Karpas-422 (cell line): Measurements from ENCODE around the gene ATF7IP2. TPM values are rescaled to one million over a fixed set of nuclear protein-coding genes. Genes with fewer than 3 reads are reported as not detected.
"Not testable (repeated sequence)": the region's sequence is repeated elsewhere in the genome, so short reads cannot be mapped to it uniquely, and the experiment has no call there.

Experiments
- DNase-seq: peaks from one replicate; pipeline ENCODE4 v3.0.0-alpha.2; 2015
- H2AFZ ChIP-seq: fragments of 200-600 bp; sonication (generic); 2 replicates; pipeline ENCODE4 v1.6.1; 2014; ENCODE audit warnings: antibody characterized with exemption, low read length, mixed read lengths
- H3K27ac ChIP-seq: fragments of 200-600 bp; sonication (generic); 2 replicates; pipeline ENCODE4 v1.5.1; 2014; ENCODE audit warnings: mild to moderate bottlenecking, low read length, moderate library complexity
- H3K27me3 ChIP-seq: fragments of 200-600 bp; sonication (generic); 2 replicates; pipeline ENCODE4 v1.6.1; 2014; ENCODE audit warnings: low read length, mixed read lengths
- H3K36me3 ChIP-seq: fragments of 200-600 bp; sonication (generic); 2 replicates; pipeline ENCODE4 v1.6.1; 2014; ENCODE audit warnings: low read length, mixed read lengths; ENCODE audit not compliant: insufficient read depth
- H3K4me1 ChIP-seq: fragments of 200-600 bp; sonication (generic); 2 replicates; pipeline ENCODE4 v1.6.1; 2014; ENCODE audit warnings: mild to moderate bottlenecking, low read length, mixed read lengths
- H3K4me2 ChIP-seq: fragments of 200-600 bp; sonication (generic); 2 replicates; pipeline ENCODE4 v1.6.1; 2014; ENCODE audit warnings: low read length, low read depth, mild to moderate bottlenecking; ENCODE audit not compliant: poor library complexity, severe bottlenecking
- H3K4me3 ChIP-seq: fragments of 200-600 bp; sonication (generic); 2 replicates; pipeline ENCODE4 v1.5.1; 2014; ENCODE audit warnings: mild to moderate bottlenecking, antibody characterized with exemption, low read length, mixed read lengths
- H3K79me2 ChIP-seq: fragments of 200-600 bp; sonication (generic); 2 replicates; pipeline ENCODE4 v1.6.1; 2014; ENCODE audit warnings: mild to moderate bottlenecking, low read length, mixed read lengths
- H3K9ac ChIP-seq: fragments of 200-600 bp; sonication (generic); 2 replicates; pipeline ENCODE4 v1.6.0; 2014; ENCODE audit warnings: low read length
- H3K9me2 ChIP-seq: fragments of 200-600 bp; sonication (generic), shearing (Covaris generic); replicated peaks from 2 replicates; pipeline ENCODE4 v1.6.0; 2014; ENCODE audit warnings: mild to moderate bottlenecking, low read length, moderate library complexity; ENCODE audit not compliant: insufficient read depth
- H3K9me3 ChIP-seq: fragments of 300-700, 200-600 bp; sonication (generic); 2 replicates; pipeline ENCODE4 v1.6.1; 2014; ENCODE audit warnings: low read length, mixed read lengths
- H4K20me1 ChIP-seq: fragments of 200-600 bp; sonication (generic); 2 replicates; pipeline ENCODE4 v1.6.1; 2014; ENCODE audit warnings: mild to moderate bottlenecking, antibody characterized with exemption, low read length, low read depth; ENCODE audit not compliant: insufficient read depth
- total RNA-seq: library from RNA; depleted of rRNA; stranded (reverse); fragments of >200 nt; shearing (Covaris generic); gene quantifications from 2 replicates; pipeline ENCODE4 v1.2.3, GENCODE V29; 2014; ENCODE audit warnings: low replicate concordance

Gene ATF7IP2
- total RNA-seq, 1 experiment from 2014 or later, result 57.3 TPM

GRCh38 chr16:10447289-10447688 is 61.4 kb downstream of the ATF7IP2 start:
- Histone ChIP-seq H3K9me3 (peaks cover 15% of the 10 kb centered on the region), H4K20me1 (no peaks in the 10 kb centered on the region), H3K4me3 (no peak overlapping the region), H2AFZ (no peak overlapping the region), H3K27ac (no peak overlapping the region), H3K4me1 (no peaks in the 10 kb centered on the region), H3K4me2 (no peak overlapping the region), H3K27me3 (no peaks in the 10 kb centered on the region), H3K9me2 (no peaks in the 10 kb centered on the region), H3K9ac (no peak overlapping the region), H3K36me3 (peaks cover 49% of the 10 kb centered on the region), H3K79me2 (no peaks in the 10 kb centered on the region)
- no peak for DNase-seq

DNA sequence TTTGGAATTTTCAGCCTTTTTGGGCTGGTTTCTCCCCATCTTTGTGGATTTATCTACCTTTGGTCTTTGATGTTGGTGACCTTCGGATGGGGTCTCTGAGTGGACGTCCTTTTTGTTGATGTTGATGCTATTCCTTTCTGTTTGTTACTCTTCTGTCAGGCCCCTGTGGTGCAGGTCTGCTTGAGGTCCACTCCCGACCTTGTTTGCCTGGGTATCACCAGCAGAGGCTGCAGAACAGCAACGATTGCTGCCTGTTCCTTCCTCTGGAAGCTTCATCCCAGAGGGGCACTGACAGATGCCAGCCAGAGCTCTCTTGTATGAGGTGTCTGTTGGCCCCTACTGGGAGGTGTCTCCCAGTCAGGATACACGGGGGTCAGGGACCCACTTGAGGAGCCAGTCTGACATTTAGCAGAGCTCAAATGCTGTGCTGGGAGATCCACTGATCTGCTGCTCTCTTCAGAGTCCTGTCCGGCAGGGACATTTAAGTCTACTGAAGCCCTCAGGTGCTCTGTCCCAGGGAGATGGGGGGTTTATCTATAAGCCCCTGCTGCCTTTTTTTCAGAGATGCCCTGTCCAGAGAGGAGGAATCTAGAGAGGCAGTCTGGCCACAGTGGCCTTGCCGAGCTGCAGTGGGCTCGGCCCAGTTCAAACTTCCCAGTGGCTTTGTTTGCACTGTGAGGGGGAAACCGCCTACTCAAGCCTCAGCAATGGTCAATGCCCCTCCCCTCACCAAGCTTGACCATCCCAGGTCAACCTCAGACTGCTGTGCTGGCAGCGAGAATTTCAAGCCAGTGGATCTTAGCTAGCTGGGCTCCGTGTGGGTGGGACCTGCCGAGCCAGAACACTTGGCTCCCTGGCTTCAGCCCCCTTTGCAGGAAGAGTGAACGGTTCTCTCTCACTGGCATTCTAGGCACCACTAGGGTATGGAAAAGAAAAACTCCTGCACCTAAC is 66.6 kb downstream of the ATF7IP2 start:
- H3K4me1 ChIP-seq, H3K9me2 ChIP-seq, H4K20me1 ChIP-seq, H3K36me3 ChIP-seq, H3K79me2 ChIP-seq, H3K27me3 ChIP-seq, H3K4me3 ChIP-seq, H3K9ac ChIP-seq, H2AFZ ChIP-seq, H3K27ac ChIP-seq, H3K9me3 ChIP-seq, H3K4me2 ChIP-seq, DNase-seq: not testable (repeated sequence)

- H3K4me2 ChIP-seq, result no peak overlapping the region
- no peak overlapping the region for H3K9ac ChIP-seq
- H3K79me2 ChIP-seq, result no peaks in the 10 kb centered on the region
Observed at GRCh38 chr16:10453159-10453510, 67.3 kb downstream of the ATF7IP2 start.

DNA sequence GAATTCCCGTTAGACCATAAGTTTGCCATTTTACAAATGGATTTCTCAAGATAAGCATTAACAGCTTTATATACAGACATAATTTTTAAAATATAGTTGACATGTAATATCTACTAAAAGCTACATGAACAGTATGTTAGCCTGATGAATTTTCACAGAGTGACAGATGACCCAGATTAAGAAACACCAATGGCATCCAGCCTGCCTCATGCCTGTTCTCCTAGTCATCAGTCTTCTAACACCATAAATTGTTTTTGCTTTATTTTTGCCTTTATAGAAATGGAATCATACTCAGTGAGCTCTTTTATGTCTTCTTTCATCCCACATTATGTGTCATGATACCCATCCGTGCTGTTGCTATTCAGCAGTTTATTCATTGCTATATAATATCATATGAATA is 80.0 kb downstream of the ATF7IP2 start:
- H3K36me3 ChIP-seq, result 0 out of 2 replicates have a peak, but pooled peaks cover 4% of the 10 kb centered on the region
- H4K20me1 ChIP-seq, result no peaks in the 10 kb centered on the region
- H3K27ac ChIP-seq, result no peak overlapping the region
- no peaks in the 10 kb centered on the region for H3K27me3 ChIP-seq
- H3K9me2 ChIP-seq, result no peaks in the 10 kb centered on the region
- H3K9ac ChIP-seq, result no peak overlapping the region
- no peak overlapping the region for H3K4me3 ChIP-seq
- H2AFZ ChIP-seq, result no peak overlapping the region
- H3K79me2 ChIP-seq, result no peaks in the 10 kb centered on the region
- H3K9me3 ChIP-seq, result no peaks in the 10 kb centered on the region
- H3K4me2 ChIP-seq, result no peak overlapping the region
- DNase-seq, result no peak
- no peaks in the 10 kb centered on the region for H3K4me1 ChIP-seq

More at GRCh38 chr16:10453159-10453510, 67.3 kb downstream of the ATF7IP2 start:
- DNase-seq, result no peak
- no peaks in the 10 kb centered on the region for H3K4me1 ChIP-seq
- H3K27ac ChIP-seq, result no peak overlapping the region
- no peak overlapping the region for H3K4me3 ChIP-seq
- no peaks in the 10 kb centered on the region for H3K27me3 ChIP-seq
- no peaks in the 10 kb centered on the region for H4K20me1 ChIP-seq
- H3K36me3 ChIP-seq, result no peaks in the 10 kb centered on the region; the same call in 1 of the 2 replicates
- no peaks in the 10 kb centered on the region for H3K9me2 ChIP-seq
- no peak overlapping the region for H2AFZ ChIP-seq
- no peaks in the 10 kb centered on the region for H3K9me3 ChIP-seq

GRCh38 chr16:10466313-10466712 is 80.5 kb downstream of the ATF7IP2 start:
- no peak for DNase-seq
- no peaks in the 10 kb centered on the region for H3K9me3 ChIP-seq
- H3K27me3 ChIP-seq, result no peaks in the 10 kb centered on the region
- H3K4me3 ChIP-seq, result no peak overlapping the region
- H3K9ac ChIP-seq, result no peak overlapping the region
- no peaks in the 10 kb centered on the region for H3K79me2 ChIP-seq
- H3K9me2 ChIP-seq, result no peaks in the 10 kb centered on the region
- H3K27ac ChIP-seq, result no peak overlapping the region
- no peak overlapping the region for H3K4me2 ChIP-seq
- H3K36me3 ChIP-seq, result 0 out of 2 replicates have a peak, but pooled peaks cover 4% of the 10 kb centered on the region
- no peaks in the 10 kb centered on the region for H4K20me1 ChIP-seq
- H2AFZ ChIP-seq, result no peak overlapping the region
- no peaks in the 10 kb centered on the region for H3K4me1 ChIP-seq

- Histone ChIP-seq H3K4me3 (no peak overlapping the region), H3K4me2 (no peak overlapping the region), H3K9me2 (no peaks in the 10 kb centered on the region)
Observed at GRCh38 chr16:10466861-10467260, 81.0 kb downstream of the ATF7IP2 start.

DNA sequence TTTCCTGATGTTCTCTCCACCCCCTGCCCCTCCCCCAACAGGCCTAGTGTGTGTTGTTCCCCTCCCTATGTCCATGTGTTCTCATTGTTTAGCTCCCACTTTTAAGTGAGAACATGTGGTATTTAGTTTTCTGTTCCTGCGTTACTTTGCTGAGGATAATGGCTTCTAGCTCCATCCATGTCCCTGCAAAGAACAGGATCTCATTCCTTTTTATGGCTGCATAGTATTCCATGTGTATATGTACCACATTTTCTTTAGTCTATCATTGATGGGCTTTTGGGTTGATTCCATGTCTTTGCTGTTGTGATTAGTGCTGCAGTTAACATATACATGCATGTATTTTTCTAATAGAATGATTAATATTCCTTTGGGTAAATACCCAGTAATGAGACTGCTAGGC is 90.8 kb downstream of the ATF7IP2 start:
- not testable (repeated sequence) for H3K79me2 ChIP-seq, H4K20me1 ChIP-seq, H3K9me2 ChIP-seq, H3K27ac ChIP-seq, H3K4me2 ChIP-seq, H2AFZ ChIP-seq, H3K4me1 ChIP-seq, DNase-seq, H3K9ac ChIP-seq, H3K9me3 ChIP-seq, H3K27me3 ChIP-seq, H3K4me3 ChIP-seq
- peaks cover 17% of the 10 kb centered on the region for H3K36me3 ChIP-seq

More at GRCh38 chr16:10466861-10467260, 81.0 kb downstream of the ATF7IP2 start:
- H4K20me1 ChIP-seq, result no peaks in the 10 kb centered on the region
- H3K36me3 ChIP-seq, result 0 out of 2 replicates have a peak, but pooled peaks cover 4% of the 10 kb centered on the region
- no peaks in the 10 kb centered on the region for H3K79me2 ChIP-seq
- no peak for DNase-seq
- H3K27ac ChIP-seq, result no peak overlapping the region
- no peaks in the 10 kb centered on the region for H3K9me3 ChIP-seq
- no peak overlapping the region for H3K9ac ChIP-seq
- no peak overlapping the region for H2AFZ ChIP-seq
- no peaks in the 10 kb centered on the region for H3K27me3 ChIP-seq
- H3K4me1 ChIP-seq, result no peaks in the 10 kb centered on the region

GRCh38 chr16:10480151-10480550 is 94.3 kb downstream of the ATF7IP2 start:
- Histone ChIP-seq H3K9ac (no peak overlapping the region), H3K36me3 (peaks cover 6% of the 10 kb centered on the region; the same call in 1 of the 2 replicates), H2AFZ (no peak overlapping the region), H4K20me1 (no peaks in the 10 kb centered on the region), H3K27me3 (no peaks in the 10 kb centered on the region), H3K27ac (no peak overlapping the region), H3K4me1 (no peaks in the 10 kb centered on the region), H3K79me2 (no peaks in the 10 kb centered on the region), H3K4me3 (no peak overlapping the region), H3K9me2 (no peaks in the 10 kb centered on the region), H3K4me2 (no peak overlapping the region), H3K9me3 (no peaks in the 10 kb centered on the region; the same call in 1 of the 2 replicates)
- DNase-seq, result no peak
